GM12878 (cell line): ENCODE data around the gene GRB10. TPM values are rescaled to one million over a fixed set of nuclear protein-coding genes. Genes with fewer than 3 reads are reported as not detected.

Experiments used
- ATAC-seq: fragments of 200-7000 bp; cut with Tn5 transposase; 3 replicates; pipeline ENCODE4 v1.9.1; 2020; ENCODE audit warnings: mild to moderate bottlenecking, moderate library complexity
- BruUV-seq: library from RNA; stranded (reverse); fragments of 400-500 nt; replicated peaks from 2 replicates; lab custom pipeline; 2021; lab: Mats Ljungman, UMichigan
- CTCF ChIA-PET: fragments of 300-600 bp; sonication (Branson Sonifier 250); formaldehyde crosslinking; extraction: SDS; loops from one replicate; lab custom pipeline; 2021; ENCODE audit warnings: inconsistent platforms; lab: Yijun Ruan, JAX
- POLR2A ChIA-PET: fragments of 350-600 bp; formaldehyde crosslinking; extraction: SDS; loops from one replicate; lab custom pipeline; 2021; ENCODE audit warnings: inconsistent platforms; lab: Charles Lee
- RAD21 ChIA-PET: fragments of 300-600 bp; sonication (Branson Sonifier 250); formaldehyde crosslinking; loops from one replicate; lab custom pipeline; 2023; ENCODE audit warnings: antibody characterized with exemption; ENCODE audit not compliant: unreplicated experiment; lab: Charles Lee
- SMC1A ChIA-PET: fragments of 300-600 bp; sonication (Branson Sonifier 250); formaldehyde crosslinking; loops from one replicate; lab custom pipeline; 2023; ENCODE audit not compliant: unreplicated experiment, uncharacterized antibody; lab: Charles Lee
- DNase-seq: peaks from one replicate; pipeline ENCODE4 v3.0.0-alpha.2; 2011; ENCODE audit warnings: low read depth, low spot score
- FAIRE-seq: peaks from 3 replicates; lab custom pipeline; 2011; peaks lifted over from hg19 to GRCh38; lab: Jason Lieb, UNC
- H2AFZ ChIP-seq: 2 replicates; pipeline ENCODE4 v1.6.0; 2011; ENCODE audit warnings: low read depth, low read length, control low read depth; ENCODE audit not compliant: control insufficient read depth
- H3K27ac ChIP-seq: 2 replicates; pipeline ENCODE4 v1.5.1; 2011; ENCODE audit warnings: control low read depth; ENCODE audit not compliant: control insufficient read depth, insufficient read depth
- H3K27me3 ChIP-seq, 2 experiments: replicated peaks in 1 of 2; 2 replicates each; pipeline versions ENCODE4 v1.6.0 to v1.6.1; 2011; ENCODE audit warnings: low read length in 1 of 2; ENCODE audit not compliant: control insufficient read depth in 2 of 2, insufficient read depth in 2 of 2
- H3K36me3 ChIP-seq, 2 experiments: 2 replicates each; pipeline ENCODE4 v1.5.1; 2011; ENCODE audit warnings: low read length in 1 of 2; ENCODE audit not compliant: control insufficient read depth in 2 of 2, insufficient read depth in 2 of 2
- H3K4me1 ChIP-seq: 2 replicates; pipeline ENCODE4 v1.6.1; 2011; ENCODE audit warnings: mild to moderate bottlenecking, low read length, moderate library complexity, mixed read lengths; ENCODE audit not compliant: control insufficient read depth, insufficient read depth
- H3K4me2 ChIP-seq: 2 replicates; pipeline ENCODE4 v1.6.0; 2011; ENCODE audit warnings: control low read depth; ENCODE audit not compliant: control insufficient read depth, insufficient read depth
- H3K4me3 ChIP-seq: fragments of 200-600 bp; sonication (generic); 2 replicates; pipeline ENCODE4 v1.5.1; 2016
- H3K79me2 ChIP-seq: 2 replicates; pipeline ENCODE4 v1.6.0; 2011; ENCODE audit warnings: low read length; ENCODE audit not compliant: control insufficient read depth, insufficient read depth
- H3K9ac ChIP-seq: 2 replicates; pipeline ENCODE4 v1.8.0; 2011; ENCODE audit warnings: low read length, control low read depth, mixed read lengths; ENCODE audit not compliant: control insufficient read depth, insufficient read depth
- H3K9me3 ChIP-seq: replicated peaks from 3 replicates; pipeline ENCODE4 v1.5.1; 2011; ENCODE audit warnings: mild to moderate bottlenecking, low read length; ENCODE audit not compliant: control insufficient read depth, insufficient read depth
- H4K20me1 ChIP-seq: 2 replicates; pipeline ENCODE4 v1.6.0; 2011; ENCODE audit not compliant: control insufficient read depth, insufficient read depth
- ATF2 ChIP-seq: IDR thresholded peaks from 2 replicates; pipeline ENCODE4 v1.6.1; 2012; ENCODE audit warnings: low read length, inconsistent platforms
- CBX3 ChIP-seq: fragments of 200-600 bp; sonication (generic); IDR thresholded peaks from 2 replicates; pipeline ENCODE4 v1.6.1; 2016; ENCODE audit warnings: low read depth, borderline replicate concordance
- ETV6 ChIP-seq, 2 experiments: fragments of 450-650 bp in 1 of 2; IDR thresholded peaks in 1 of 2; conservative IDR thresholded peaks in 1 of 2; 2 replicates each; pipeline ENCODE4 v1.6.1; 2014; ENCODE audit warnings: antibody characterized with exemption in 1 of 2, borderline replicate concordance in 1 of 2, low read depth in 1 of 2, mild to moderate bottlenecking in 1 of 2, moderate library complexity in 1 of 2
- HDAC2 ChIP-seq: fragments of 200-600 bp; sonication (generic); IDR thresholded peaks from 2 replicates; pipeline ENCODE4 v1.6.1; 2017
- NFXL1 ChIP-seq: fragments of 450-650 bp; IDR thresholded peaks from 2 replicates; pipeline ENCODE4 v1.6.1; 2017; ENCODE audit warnings: antibody characterized with exemption, mild to moderate bottlenecking, borderline replicate concordance
- NFYA ChIP-seq: IDR thresholded peaks from 2 replicates; pipeline ENCODE4 v1.6.1; 2011; ENCODE audit warnings: low read depth, mild to moderate bottlenecking, low read length, improper control_type of control experiment, borderline replicate concordance
- NR2F1 ChIP-seq: fragments of 450-650 bp; conservative IDR thresholded peaks from 2 replicates; pipeline ENCODE4 v1.6.1; 2017; ENCODE audit warnings: mild to moderate bottlenecking
- PRDM15 ChIP-seq: fragments of 450-650 bp; formaldehyde crosslinking; IDR thresholded peaks from 2 replicates; pipeline ENCODE4 v1.4.0; 2020; ENCODE audit warnings: mild to moderate bottlenecking, moderate library complexity
- SIX5 ChIP-seq: IDR thresholded peaks from 2 replicates; pipeline ENCODE4 v1.6.1; 2011; ENCODE audit warnings: mild to moderate bottlenecking, low read depth, low read length, moderate library complexity; ENCODE audit not compliant: severe bottlenecking
- SMC3 ChIP-seq: IDR thresholded peaks from 2 replicates; pipeline ENCODE4 v1.6.1; 2011; ENCODE audit warnings: low read length, improper control_type of control experiment, borderline replicate concordance
- USF1 ChIP-seq: IDR thresholded peaks from 2 replicates; pipeline ENCODE4 v1.6.1; 2011; ENCODE audit warnings: borderline replicate concordance, low read depth, mild to moderate bottlenecking, moderate library complexity, mixed read lengths, low read length; ENCODE audit not compliant: insufficient read depth; ENCODE audit errors: extremely low read length
- ZNF24 ChIP-seq: fragments of 450-650 bp; IDR thresholded peaks from 2 replicates; pipeline ENCODE4 v1.6.1; 2017; ENCODE audit warnings: antibody characterized with exemption, mild to moderate bottlenecking
- ZZZ3 ChIP-seq: IDR thresholded peaks from 2 replicates; pipeline ENCODE4 v1.6.1; 2011; ENCODE audit warnings: low read depth; ENCODE audit not compliant: control insufficient read depth, insufficient read length
- WGBS: methylation state at CpG from one replicate; pipeline ENCODE4 v1.1.6; 2016; ENCODE audit warnings: low lambda C conversion rate; ENCODE audit not compliant: insufficient replicate concordance, insufficient coverage; ENCODE audit errors: missing lambda C conversion rate; 5-methylcytosine and 5-hydroxymethylcytosine counted together
- in situ Hi-C: fragments of 300-500 bp; cut with MboI; formaldehyde crosslinking; loops from 9 replicates; pipeline ENCODE4 v1.14.3; 2018; ENCODE audit warnings: mixed read lengths
- intact Hi-C: fragments of 100-400 bp; cut with micrococcal nuclease; formaldehyde crosslinking; loops from one replicate; pipeline ENCODE4 v1.14.2; 2022; ENCODE audit not compliant: unreplicated experiment
- polyA plus RNA-seq, 11 experiments: library from polyadenylated mRNA; depleted of rRNA in 4 of 11; unstranded in 6 of 11; stranded (reverse) in 5 of 11; fragments of >200 nt; fragmentation: Nextera tagmentation in 4 of 11; fragmentation: Illumina TruSeq in 1 of 11; extraction: Ambion mirVana in 4 of 11; extraction: Trizol in 1 of 11; gene quantifications; 1 replicate in 1 of 11; 2 replicates in 10 of 11; pipeline versions ENCODE4 v1.2.1 to v1.2.3, GENCODE V29; 2011 to 2016; ENCODE audit warnings: inconsistent platforms in 2 of 11, missing spikeins in 2 of 11, low read depth in 1 of 11
- total RNA-seq, 4 experiments: library from RNA; depleted of rRNA in 3 of 4; stranded (reverse); fragments of >200 nt in 3 of 4; fragmentation: Illumina TruSeq in 1 of 4; extraction: Trizol in 1 of 4; gene quantifications; 2 replicates each; pipeline versions ENCODE4 v1.2.1 to v1.2.3, GENCODE V29; 2013 to 2021

Gene GRB10
- total and polyA plus RNA-seq, 10 of the 15 experiments (the other 5 are each of a cell fraction or from before 2014, with no cell fraction given) = 0.04 to 0.33 TPM; not detected in 8

- H2AFZ ChIP-seq = no peak within 1 kb of the TSS
- H3K9ac ChIP-seq = no peak within 1 kb of the TSS
- no peak within 1 kb of the TSS for H3K27ac ChIP-seq
- DNase-seq (no peak), ATAC-seq (no peak), FAIRE-seq (no peak)
- in situ Hi-C loops (no loop called here), intact Hi-C loops (no loop called here)
- no peaks in the 10 kb centered on the region for H4K20me1 ChIP-seq
- ChIA-PET POLR2A (no interaction called here), CTCF (no interaction called here), RAD21 (no interaction called here), SMC1A (interaction anchor here (0.8 kb wide), 1 partner anchor 1928 kb away, joined by 3 read pairs; no protein-coding TSS in a partner anchor)
- no TSS peak for BruUV-seq
- no peaks in the 10 kb centered on the region for H3K36me3 ChIP-seq
- no peak within 1 kb of the TSS for H3K4me2 ChIP-seq
- no peaks in the 10 kb centered on the region for H3K4me1 ChIP-seq
- H3K4me3 ChIP-seq = no peak within 1 kb of the TSS
- peaks cover 0 to 5% of the 10 kb centered on the region in 2 experiments; a peak in 3 of 4 replicates for H3K27me3 ChIP-seq
- no peaks in the 10 kb centered on the region for H3K79me2 ChIP-seq
- WGBS = 39% methylated on average over 8 of the region's 8 CpGs
- H3K9me3 ChIP-seq = no peaks in the 10 kb centered on the region
- TF ChIP-seq ZZZ3 (no peak), HDAC2 (no peak), CBX3 (no peak), NFXL1 (no peak), NR2F1 (no peak), ETV6 (conservative IDR thresholded peaks at IDR 0.05 in 1 of 2, IDR thresholded peaks at IDR 0.05 in 1 of 2; ENCODE audit: borderline replicate concordance in 1 of 2, low read depth in 1 of 2) (no peak), NFYA (no peak), SIX5 (no peak), SMC3 (no peak), PRDM15 (CRISPR knock-in tag) (no peak), ATF2 (no peak), USF1 (no peak), ZNF24 (no peak)
Observed at GRCh38 chr7:50564640-50565558, 217.8 kb downstream of the GRB10 start, which contains the start of gene DDC. Gene DDC, minus strand, starts transcription at chr7:50565405. Its CDS starts 21,320 bp downstream, at chr7:50544085.
